Measurements from ENCODE around the gene CBX7.

- TF ChIP-seq CTCF (IDR thresholded peaks at IDR 0.05) (no peak), EZH2 (IDR thresholded peaks at IDR 0.05) (no peak)
Observed at GRCh38 chr22:39098576-39098975, 53.9 kb downstream of the CBX7 start.

Data from neural progenitor cell (in vitro differentiated cells).